Keratinocyte (primary cell): Measurements from ENCODE around the gene SP140. TPM values are rescaled to one million over a fixed set of nuclear protein-coding genes. Genes with fewer than 3 reads are reported as not detected.

Experiments
- DNase-seq: peaks from one replicate; pipeline ENCODE4 v3.0.0-alpha.2; 2011; ENCODE audit warnings: low read depth, missing footprints, low spot score
- FAIRE-seq: peaks from 2 replicates; lab custom pipeline; 2011; peaks lifted over from hg19 to GRCh38; lab: Jason Lieb, UNC
- H2AFZ ChIP-seq: 2 replicates; pipeline ENCODE4 v1.6.0; 2012; ENCODE audit warnings: low read length, control low read depth, inconsistent platforms; ENCODE audit not compliant: control insufficient read depth
- H3K27ac ChIP-seq: 2 replicates; pipeline ENCODE4 v1.5.1; 2011; ENCODE audit warnings: low read length; ENCODE audit not compliant: control insufficient read depth, insufficient read depth
- H3K27me3 ChIP-seq: 3 replicates; pipeline ENCODE4 v1.6.0; 2011; ENCODE audit warnings: low read length; ENCODE audit not compliant: control insufficient read depth, insufficient read depth; ENCODE audit errors: extremely low read depth
- H3K36me3 ChIP-seq, 2 experiments: 2 replicates in 1 of 2; 3 replicates in 1 of 2; pipeline ENCODE4 v1.5.1; 2011; ENCODE audit warnings: low read length in 2 of 2, mild to moderate bottlenecking in 1 of 2; ENCODE audit not compliant: control insufficient read depth in 2 of 2, insufficient read depth in 2 of 2; ENCODE audit errors: extremely low read depth in 1 of 2
- H3K4me1 ChIP-seq: 3 replicates; pipeline ENCODE4 v1.5.1; 2011; ENCODE audit warnings: low read length; ENCODE audit not compliant: control insufficient read depth, insufficient read depth; ENCODE audit errors: extremely low read depth
- H3K4me2 ChIP-seq: 3 replicates; pipeline ENCODE4 v1.6.0; 2011; ENCODE audit warnings: low read depth, low read length; ENCODE audit not compliant: control insufficient read depth, insufficient read depth; ENCODE audit errors: extremely low read depth
- H3K4me3 ChIP-seq, 3 experiments: fragments of 200-600 bp in 1 of 3; sonication (generic) in 1 of 3; 2 replicates in 2 of 3; 3 replicates in 1 of 3; pipeline ENCODE4 v1.5.1; 2011 to 2016; ENCODE audit warnings: low read length in 3 of 3, mild to moderate bottlenecking in 3 of 3, control low read depth in 2 of 3, inconsistent platforms in 1 of 3, low read depth in 1 of 3, mixed read lengths in 1 of 3, mixed run types in 1 of 3, moderate library complexity in 1 of 3; ENCODE audit not compliant: control insufficient read depth in 2 of 3, insufficient read depth in 2 of 3; ENCODE audit errors: extremely low read depth in 1 of 3
- H3K79me2 ChIP-seq: 2 replicates; pipeline ENCODE4 v1.6.0; 2012; ENCODE audit warnings: low read length; ENCODE audit not compliant: control insufficient read depth, insufficient read depth
- H3K9ac ChIP-seq: 3 replicates; pipeline ENCODE4 v1.6.0; 2011; ENCODE audit warnings: low read length; ENCODE audit not compliant: control insufficient read depth, insufficient read depth; ENCODE audit errors: extremely low read depth
- H3K9me1 ChIP-seq: 3 replicates; pipeline ENCODE4 v1.6.0; 2011; ENCODE audit warnings: low read length; ENCODE audit not compliant: control insufficient read depth, insufficient read depth; ENCODE audit errors: extremely low read depth
- H3K9me3 ChIP-seq: 2 replicates; pipeline ENCODE4 v1.5.1; 2012; ENCODE audit warnings: low read depth, low read length; ENCODE audit not compliant: control insufficient read depth
- H4K20me1 ChIP-seq: 3 replicates; pipeline ENCODE4 v1.6.0; 2011; ENCODE audit warnings: low read length; ENCODE audit not compliant: control insufficient read depth, insufficient read depth; ENCODE audit errors: extremely low read depth
- EZH2 ChIP-seq: IDR thresholded peaks from one replicate; pipeline ENCODE4 v1.6.1; 2012; ENCODE audit warnings: inconsistent platforms, mild to moderate bottlenecking, low read length, moderate library complexity
- dilution Hi-C: fragments of 300-500 bp; cut with MboI; formaldehyde crosslinking; loops from one replicate; pipeline ENCODE4 v1.7.0; 2020; ENCODE audit warnings: low sequenced_read_pairs; ENCODE audit not compliant: extremely low pct_ligation_motif_present
- polyA plus RNA-seq, 5 experiments: library from polyadenylated mRNA; depleted of rRNA in 3 of 5; stranded (reverse) in 3 of 5; stranded (forward) in 1 of 5; unstranded in 1 of 5; fragments of >200 nt; gene quantifications; 1 replicate in 1 of 5; 2 replicates in 3 of 5; 3 replicates in 1 of 5; pipeline versions ENCODE4 v1.2.1 to v1.2.3, GENCODE V29; 2011 to 2012; ENCODE audit warnings: missing spikeins in 2 of 5, low read depth in 1 of 5, low replicate concordance in 1 of 5
- TF ChIP-seq, protein P1 (sequence below), 3 experiments: IDR thresholded peaks in 1 of 3; conservative IDR thresholded peaks in 1 of 3; optimal IDR thresholded peaks in 1 of 3; 2 replicates in 2 of 3; 3 replicates in 1 of 3; pipeline versions ENCODE3 to v1.5.1; 2011; ENCODE audit warnings: low read length in 3 of 3, mild to moderate bottlenecking in 3 of 3, moderate library complexity in 2 of 3, control low read depth in 1 of 3, inconsistent platforms in 1 of 3; ENCODE audit not compliant: insufficient read depth in 2 of 3; ENCODE audit errors: extremely low read depth in 1 of 3

Gene SP140
- polyA plus RNA-seq, 1 donor (not counting 4 experiments of a cell fraction or from before 2014, with no cell fraction given): 1.2 TPM

DNA sequence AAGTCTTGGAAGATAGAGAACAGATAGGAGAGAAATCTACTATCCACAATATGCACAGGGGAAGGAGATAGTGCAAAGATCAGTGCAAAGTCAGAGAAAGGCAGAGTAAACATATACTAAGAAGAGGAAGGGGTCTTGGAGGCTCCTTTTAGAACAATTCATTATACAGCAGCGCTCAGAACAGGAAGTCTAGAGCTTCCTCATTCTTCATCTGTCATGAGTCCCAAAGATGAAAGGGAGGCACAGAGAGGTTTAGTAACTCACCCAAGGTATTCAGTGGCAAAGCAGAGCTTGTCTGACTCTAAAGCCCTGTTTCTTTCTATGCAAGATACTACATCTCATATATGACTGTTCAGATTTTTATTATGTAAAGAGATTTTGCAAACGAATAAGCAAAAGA, 7.1 kb upstream of the SP140 start:
- Histone ChIP-seq H3K9me1 (no peaks in the 10 kb centered on the region), H3K79me2 (peaks cover 11% of the 10 kb centered on the region), H3K4me3 (peak overlapping the region in 2 of 3 experiments; percentile 37 to 72), H2AFZ (no peak overlapping the region), H4K20me1 (no peaks in the 10 kb centered on the region), H3K36me3 (peaks cover 0 to 6% of the 10 kb centered on the region in 2 experiments), H3K4me2 (peak overlapping the region; percentile 75), H3K27ac (no peak overlapping the region), H3K27me3 (no peaks in the 10 kb centered on the region), H3K9ac (no peak overlapping the region), H3K4me1 (peaks cover 33% of the 10 kb centered on the region), H3K9me3 (no peaks in the 10 kb centered on the region)
- TF ChIP-seq, protein P1, sequence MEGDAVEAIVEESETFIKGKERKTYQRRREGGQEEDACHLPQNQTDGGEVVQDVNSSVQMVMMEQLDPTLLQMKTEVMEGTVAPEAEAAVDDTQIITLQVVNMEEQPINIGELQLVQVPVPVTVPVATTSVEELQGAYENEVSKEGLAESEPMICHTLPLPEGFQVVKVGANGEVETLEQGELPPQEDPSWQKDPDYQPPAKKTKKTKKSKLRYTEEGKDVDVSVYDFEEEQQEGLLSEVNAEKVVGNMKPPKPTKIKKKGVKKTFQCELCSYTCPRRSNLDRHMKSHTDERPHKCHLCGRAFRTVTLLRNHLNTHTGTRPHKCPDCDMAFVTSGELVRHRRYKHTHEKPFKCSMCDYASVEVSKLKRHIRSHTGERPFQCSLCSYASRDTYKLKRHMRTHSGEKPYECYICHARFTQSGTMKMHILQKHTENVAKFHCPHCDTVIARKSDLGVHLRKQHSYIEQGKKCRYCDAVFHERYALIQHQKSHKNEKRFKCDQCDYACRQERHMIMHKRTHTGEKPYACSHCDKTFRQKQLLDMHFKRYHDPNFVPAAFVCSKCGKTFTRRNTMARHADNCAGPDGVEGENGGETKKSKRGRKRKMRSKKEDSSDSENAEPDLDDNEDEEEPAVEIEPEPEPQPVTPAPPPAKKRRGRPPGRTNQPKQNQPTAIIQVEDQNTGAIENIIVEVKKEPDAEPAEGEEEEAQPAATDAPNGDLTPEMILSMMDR (optimal IDR thresholded peaks at IDR 0.05 in 1 of 3, IDR thresholded peaks at IDR 0.05 in 1 of 3, conservative IDR thresholded peaks at IDR 0.05 in 1 of 3; ENCODE audit: extremely low read depth in 1 of 3, insufficient read depth in 2 of 3, low read length in 3 of 3): no peak
- TF ChIP-seq EZH2: no peak
- DNase-seq (no peak), FAIRE-seq (peak; percentile 78)
- dilution Hi-C loops: no loop called here

DNA sequence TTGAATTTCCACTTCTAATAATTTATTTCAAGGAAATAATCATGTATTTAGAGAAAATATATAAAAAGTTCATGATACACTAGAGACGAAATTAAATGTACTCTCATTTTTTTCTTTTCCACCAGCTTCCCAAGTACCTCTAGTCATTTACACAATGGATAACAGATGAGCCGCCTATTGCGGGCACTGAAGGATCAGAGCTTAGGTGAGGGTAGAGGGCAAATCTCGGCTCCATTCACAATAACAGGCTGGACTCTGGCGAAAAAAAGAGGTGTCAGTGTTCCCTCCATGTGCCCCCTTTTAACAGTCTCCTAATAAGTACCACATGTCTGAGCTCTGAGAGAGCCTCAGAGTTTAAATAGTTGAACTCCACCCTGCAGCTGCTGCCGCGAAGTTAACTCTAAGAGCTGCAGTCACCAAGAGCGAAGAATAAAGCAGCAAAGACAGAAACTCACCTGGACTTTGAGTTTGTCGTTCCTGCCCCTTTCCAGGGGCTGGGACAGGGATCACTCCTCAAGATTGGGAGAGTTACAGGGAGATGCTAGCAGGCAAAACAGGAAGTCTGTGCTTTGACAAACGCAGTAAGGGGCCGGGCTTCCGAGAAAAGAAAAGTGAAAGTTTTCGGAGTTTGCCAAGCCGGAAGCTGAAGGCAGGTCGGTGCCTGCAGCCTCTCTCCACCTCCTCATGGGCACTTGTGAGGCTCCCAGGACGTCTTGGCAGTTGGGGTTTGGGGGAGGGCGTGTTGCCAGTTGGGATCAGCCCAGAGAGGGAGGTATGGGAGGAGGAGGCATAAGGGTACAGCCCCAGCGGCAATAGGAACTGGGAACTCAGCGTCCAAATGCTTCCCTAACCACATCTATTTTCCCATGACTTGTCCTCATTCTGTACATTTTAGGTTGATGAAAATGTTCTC, 5.9 kb upstream of the SP140 start, which contains the start of gene SP110:
Gene SP110, minus strand, starts transcription at position 566 of the 913 bp plus-strand sequence. CDS start 3,057 bp downstream, outside the sequence.
- H3K9me1 ChIP-seq: no peaks in the 10 kb centered on the region
- no peak for TF ChIP-seq EZH2
- dilution Hi-C loops: no loop called here
- peak within 1 kb of the TSS; percentile 75 for H3K4me2 ChIP-seq
- H4K20me1 ChIP-seq: no peaks in the 10 kb centered on the region
- H2AFZ ChIP-seq: peak within 1 kb of the TSS; percentile 90
- peak within 1 kb of the TSS; percentile 72 to 85 (median 84) for H3K4me3 ChIP-seq
- peak within 1 kb of the TSS; percentile 27 for H3K27ac ChIP-seq
- peaks cover 33% of the 10 kb centered on the region for H3K4me1 ChIP-seq
- DNase-seq (peak; percentile 98), FAIRE-seq (peak; percentile 97)
- H3K9ac ChIP-seq: peak within 1 kb of the TSS; percentile 75
- no peaks in the 10 kb centered on the region for H3K27me3 ChIP-seq
- no peaks in the 10 kb centered on the region for H3K9me3 ChIP-seq
- H3K36me3 ChIP-seq: peaks cover 0 to under 1% of the 10 kb centered on the region in 2 experiments
- H3K79me2 ChIP-seq: peaks cover 11% of the 10 kb centered on the region
